ENCODE data around the gene ZFP57.

- TF ChIP-seq, protein P1, sequence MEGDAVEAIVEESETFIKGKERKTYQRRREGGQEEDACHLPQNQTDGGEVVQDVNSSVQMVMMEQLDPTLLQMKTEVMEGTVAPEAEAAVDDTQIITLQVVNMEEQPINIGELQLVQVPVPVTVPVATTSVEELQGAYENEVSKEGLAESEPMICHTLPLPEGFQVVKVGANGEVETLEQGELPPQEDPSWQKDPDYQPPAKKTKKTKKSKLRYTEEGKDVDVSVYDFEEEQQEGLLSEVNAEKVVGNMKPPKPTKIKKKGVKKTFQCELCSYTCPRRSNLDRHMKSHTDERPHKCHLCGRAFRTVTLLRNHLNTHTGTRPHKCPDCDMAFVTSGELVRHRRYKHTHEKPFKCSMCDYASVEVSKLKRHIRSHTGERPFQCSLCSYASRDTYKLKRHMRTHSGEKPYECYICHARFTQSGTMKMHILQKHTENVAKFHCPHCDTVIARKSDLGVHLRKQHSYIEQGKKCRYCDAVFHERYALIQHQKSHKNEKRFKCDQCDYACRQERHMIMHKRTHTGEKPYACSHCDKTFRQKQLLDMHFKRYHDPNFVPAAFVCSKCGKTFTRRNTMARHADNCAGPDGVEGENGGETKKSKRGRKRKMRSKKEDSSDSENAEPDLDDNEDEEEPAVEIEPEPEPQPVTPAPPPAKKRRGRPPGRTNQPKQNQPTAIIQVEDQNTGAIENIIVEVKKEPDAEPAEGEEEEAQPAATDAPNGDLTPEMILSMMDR (IDR thresholded peaks at IDR 0.05; ENCODE audit: insufficient read depth, low read depth, low read length), result no peak
- TF ChIP-seq EZH2 (IDR thresholded peaks at IDR 0.05; ENCODE audit: insufficient read depth, low read length), result no peak
Observed at GRCh38 chr6:29694637-29695036, 13.7 kb upstream of the ZFP57 start.

All from astrocyte (in vitro differentiated cells and primary cell).